Measurements from ENCODE around the gene ANKRD65.

Gene ANKRD65

GRCh38 chr1:1423245-1423597, 2.1 kb upstream of the ANKRD65 start:
- TF ChIP-seq CTCF (IDR thresholded peaks at IDR 0.05; ENCODE audit: low read depth, low read length), result no peak
- DNase-seq (ENCODE audit: extremely low read depth, low read depth), result no peak

GRCh38 chr1:1422465-1423244, 1.6 kb upstream of the ANKRD65 start:
- no peak for TF ChIP-seq CTCF (IDR thresholded peaks at IDR 0.05; ENCODE audit: low read depth, low read length)
- DNase-seq (ENCODE audit: extremely low read depth, low read depth), result no peak

GRCh38 chr1:1421907-1422464, 910 bp upstream of the ANKRD65 start:
- TF ChIP-seq CTCF (IDR thresholded peaks at IDR 0.05; ENCODE audit: low read depth, low read length), result no peak
- no peak for DNase-seq (ENCODE audit: extremely low read depth, low read depth)

GRCh38 chr1:1420654-1421141, 378 bp downstream of the ANKRD65 start:
- no peak for DNase-seq (ENCODE audit: extremely low read depth, low read depth)
- TF ChIP-seq CTCF (IDR thresholded peaks at IDR 0.05; ENCODE audit: low read depth, low read length), result no peak

GRCh38 chr1:1419813-1420653, 1.0 kb downstream of the ANKRD65 start:
- DNase-seq (ENCODE audit: extremely low read depth, low read depth), result no peak
- TF ChIP-seq CTCF (IDR thresholded peaks at IDR 0.05; ENCODE audit: low read depth, low read length), result no peak

- no peak for TF ChIP-seq CTCF (IDR thresholded peaks at IDR 0.05; ENCODE audit: low read depth, low read length)
- no peak for DNase-seq (ENCODE audit: extremely low read depth, low read depth)
Measured at GRCh38 chr1:1419363-1419812, 1.7 kb downstream of the ANKRD65 start.
